ENCODE data around the gene GZMM. TPM values are rescaled to one million over a fixed set of nuclear protein-coding genes. Genes with fewer than 3 reads are reported as not detected.

GZMM gene
- total and polyA plus RNA-seq, 4 donors = 0.54 to 2.8 (median 0.75) TPM; not detected in 1

DNA sequence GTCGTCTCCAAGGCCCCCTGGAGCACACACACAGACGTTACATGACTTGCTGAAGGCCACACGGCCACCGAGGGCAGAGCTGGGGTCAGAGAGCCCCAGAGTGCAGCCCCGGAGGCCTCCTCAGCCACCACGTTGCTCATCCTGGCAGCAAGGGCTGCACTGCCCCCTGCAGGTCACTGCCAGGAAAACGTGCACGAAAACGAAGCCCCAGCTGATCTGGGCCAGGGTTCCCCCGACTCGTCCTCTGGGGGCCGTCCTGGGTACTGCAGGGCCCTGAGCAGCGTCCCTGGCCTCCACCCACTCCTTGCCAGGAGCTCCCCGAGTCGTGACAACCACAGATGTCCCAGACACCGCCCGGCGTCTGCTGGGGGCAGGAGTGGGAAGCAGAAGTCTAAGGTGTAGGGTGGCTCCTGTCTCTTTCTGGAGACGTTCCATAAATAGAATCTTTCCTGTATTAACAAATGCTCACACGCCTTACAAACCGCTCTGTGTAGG lies 33.2 kb upstream of the GZMM start:
- ATAC-seq (ENCODE audit: low FRiP score) = no peak
- no peak overlapping the region for H3K27ac ChIP-seq (ENCODE audit: low read depth in 1 of 2, low read length in 2 of 2)
- no peaks in the 10 kb centered on the region for H3K4me1 ChIP-seq (ENCODE audit: control insufficient read depth in 1 of 2, insufficient read depth in 2 of 2, low read length in 2 of 2)
- WGBS, 2 donors = 33 to 34% methylated on average over 21 of the region's 21 CpGs
- H3K27me3 ChIP-seq (ENCODE audit: control insufficient read depth in 1 of 2, insufficient read depth in 2 of 2, low read length in 1 of 2) = no peaks in the 10 kb centered on the region
- no peaks in the 10 kb centered on the region for H3K36me3 ChIP-seq (ENCODE audit: control insufficient read depth in 1 of 2, insufficient read depth in 2 of 2, low read length in 1 of 2)
- intact Hi-C loops (cut with DNase I) = no loop called here
- H3K4me3 ChIP-seq (ENCODE audit: low read length in 2 of 2) = no peak overlapping the region
- DNase-seq = peak; percentile 84 to 93
- no peaks in the 10 kb centered on the region for H3K9me3 ChIP-seq (ENCODE audit: control insufficient read depth, low read length)

DNA sequence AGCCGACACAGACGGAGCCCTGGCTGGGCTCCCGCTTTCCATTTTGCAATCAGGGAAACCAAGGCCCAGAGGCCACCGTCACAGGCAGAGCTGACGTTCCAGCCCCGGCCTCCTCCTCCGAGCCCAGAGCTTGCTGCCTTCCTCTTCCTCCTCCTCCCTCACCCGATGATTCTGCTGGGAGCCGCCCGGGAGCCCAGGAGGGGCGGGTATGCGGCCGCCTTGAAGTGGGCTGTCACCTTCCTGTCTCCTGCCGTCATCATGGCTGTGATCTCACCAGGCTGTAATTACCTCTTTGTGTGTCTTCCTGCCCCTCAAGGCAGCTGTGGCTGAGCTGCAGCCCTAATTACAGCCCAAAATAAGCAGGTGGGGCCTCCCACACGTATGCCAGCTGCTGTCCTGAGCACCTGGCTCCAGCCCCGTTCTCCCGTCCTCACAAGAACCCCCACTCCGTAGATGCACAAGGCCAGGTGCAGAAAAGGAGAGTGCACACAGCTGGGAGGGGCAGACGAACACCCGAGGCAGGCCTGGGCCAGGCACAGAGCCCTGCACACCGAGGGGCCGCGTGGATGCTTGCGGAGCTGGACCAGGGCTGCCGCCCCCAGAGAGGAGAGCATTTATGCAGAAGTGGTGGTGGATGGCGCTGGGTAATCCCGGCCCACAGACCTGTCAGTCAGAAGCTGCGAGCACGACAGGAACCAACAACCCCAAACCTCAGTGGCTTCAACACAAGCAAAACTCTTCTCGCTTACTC lies 32.6 kb upstream of the GZMM start:
- intact Hi-C loops (cut with DNase I) = no loop called here
- Histone ChIP-seq H3K4me1 (ENCODE audit: control insufficient read depth in 1 of 2, insufficient read depth in 2 of 2, low read length in 2 of 2) (no peaks in the 10 kb centered on the region), H3K4me3 (ENCODE audit: low read length in 2 of 2) (no peak overlapping the region), H3K27ac (ENCODE audit: low read depth in 1 of 2, low read length in 2 of 2) (no peak overlapping the region), H3K9me3 (ENCODE audit: control insufficient read depth, low read length) (no peaks in the 10 kb centered on the region), H3K27me3 (ENCODE audit: control insufficient read depth in 1 of 2, insufficient read depth in 2 of 2, low read length in 1 of 2) (no peaks in the 10 kb centered on the region), H3K36me3 (ENCODE audit: control insufficient read depth in 1 of 2, insufficient read depth in 2 of 2, low read length in 1 of 2) (no peaks in the 10 kb centered on the region)
- DNase-seq (peak; percentile 60 to 80), ATAC-seq (ENCODE audit: low FRiP score) (no peak)
- WGBS, 2 donors = 72 to 81% methylated on average over 30 of the region's 30 CpGs

DNA sequence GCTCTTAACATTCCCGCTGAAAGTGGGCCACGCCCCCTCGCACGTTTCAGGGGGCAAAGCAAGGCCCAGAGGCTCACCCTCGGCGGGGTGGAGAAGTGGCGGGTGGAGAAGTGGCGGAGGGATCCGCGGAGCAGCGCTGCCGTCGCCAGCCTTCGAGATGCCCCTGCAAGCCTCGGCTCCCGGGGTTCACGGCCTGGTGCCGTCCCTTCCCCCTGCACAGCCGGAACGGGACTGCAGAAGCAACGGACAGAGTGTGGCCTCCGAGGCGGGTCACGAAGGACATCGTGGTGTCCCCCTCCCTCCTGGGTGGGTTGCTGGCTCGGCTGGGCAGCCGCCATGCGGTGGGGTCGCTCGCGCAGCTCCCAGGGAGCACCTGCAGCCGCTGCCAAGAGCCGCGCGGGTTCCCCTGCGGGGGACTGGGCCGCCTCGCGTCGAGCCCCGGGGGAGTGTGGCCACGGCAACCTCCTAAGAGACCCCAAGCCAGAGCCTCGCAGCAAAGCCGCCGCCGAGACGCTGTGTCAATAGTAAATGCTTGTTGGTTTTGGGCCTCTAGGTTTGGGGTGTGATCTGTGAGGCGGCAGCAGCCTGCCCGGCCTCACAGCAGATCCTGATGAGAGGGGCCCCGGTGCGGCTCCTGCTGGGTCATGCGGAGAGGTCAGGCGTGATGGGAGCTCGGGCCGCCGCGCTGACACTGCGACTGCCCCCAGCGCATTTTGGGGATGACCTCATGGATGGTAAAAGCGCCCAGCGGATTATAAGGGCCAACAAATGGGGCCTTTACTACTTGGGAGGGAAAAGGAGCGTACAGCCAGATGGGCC lies 31.1 kb upstream of the GZMM start:
- H3K36me3 ChIP-seq (ENCODE audit: control insufficient read depth in 1 of 2, insufficient read depth in 2 of 2, low read length in 1 of 2) = no peaks in the 10 kb centered on the region
- no peak overlapping the region for H3K4me3 ChIP-seq (ENCODE audit: low read length in 2 of 2)
- no peaks in the 10 kb centered on the region for H3K27me3 ChIP-seq (ENCODE audit: control insufficient read depth in 1 of 2, insufficient read depth in 2 of 2, low read length in 1 of 2)
- intact Hi-C loops (cut with DNase I) = no loop called here
- ATAC-seq (ENCODE audit: low FRiP score) (no peak), DNase-seq (peak in 1 of 2 donors; percentile 53)
- no peaks in the 10 kb centered on the region for H3K9me3 ChIP-seq (ENCODE audit: control insufficient read depth, low read length)
- 44 to 49% methylated on average over 53 to 62 of the region's 62 CpGs for WGBS, 2 donors
- no peak overlapping the region for H3K27ac ChIP-seq (ENCODE audit: low read depth in 1 of 2, low read length in 2 of 2)
- H3K4me1 ChIP-seq (ENCODE audit: control insufficient read depth in 1 of 2, insufficient read depth in 2 of 2, low read length in 2 of 2) = no peaks in the 10 kb centered on the region

DNA sequence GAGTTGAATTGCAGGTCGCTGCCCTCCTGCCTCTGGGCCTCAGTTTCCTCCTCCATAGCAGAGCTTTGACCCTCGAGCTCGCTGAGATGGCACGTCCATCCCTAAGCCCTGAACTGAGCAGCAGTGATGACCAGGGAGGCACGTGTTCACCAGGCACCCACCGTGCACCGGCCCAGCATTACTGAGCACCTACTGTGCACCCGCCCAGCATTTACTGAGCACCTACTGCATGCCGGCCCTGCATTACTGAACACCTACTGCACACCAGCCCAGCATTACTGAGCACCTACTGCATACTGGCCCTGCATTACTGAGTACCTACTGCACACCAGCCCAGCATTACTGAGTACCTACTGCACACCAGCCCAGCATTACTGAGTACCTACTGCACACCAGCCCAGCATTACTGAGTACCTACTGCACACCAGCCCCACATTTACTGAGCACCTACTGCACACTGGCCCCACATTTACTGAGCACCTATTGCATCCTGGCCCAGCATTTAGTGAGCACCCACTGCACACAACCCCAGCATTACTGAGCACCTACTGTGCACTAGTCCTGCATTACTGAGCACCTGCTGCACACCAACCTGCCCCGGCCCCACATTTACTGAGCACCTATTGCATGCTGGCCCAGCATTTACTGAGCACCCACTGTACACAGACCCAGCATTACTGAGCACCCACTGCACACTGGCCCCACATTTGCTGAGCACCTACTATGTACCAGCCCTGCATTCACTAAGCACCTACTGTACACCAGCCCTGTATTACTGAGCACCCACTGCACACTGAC lies 30.3 kb upstream of the GZMM start:
- H3K4me3 ChIP-seq (ENCODE audit: low read length in 2 of 2) = no peak overlapping the region
- DNase-seq (no peak), ATAC-seq (ENCODE audit: low FRiP score) (no peak)
- 78 to 83% methylated on average over 10 of the region's 10 CpGs for WGBS, 2 donors
- intact Hi-C loops (cut with DNase I) = no loop called here
- no peak overlapping the region for H3K27ac ChIP-seq (ENCODE audit: low read depth in 1 of 2, low read length in 2 of 2)
- no peaks in the 10 kb centered on the region for H3K27me3 ChIP-seq (ENCODE audit: control insufficient read depth in 1 of 2, insufficient read depth in 2 of 2, low read length in 1 of 2)
- H3K36me3 ChIP-seq (ENCODE audit: control insufficient read depth in 1 of 2, insufficient read depth in 2 of 2, low read length in 1 of 2) = no peaks in the 10 kb centered on the region
- H3K4me1 ChIP-seq (ENCODE audit: control insufficient read depth in 1 of 2, insufficient read depth in 2 of 2, low read length in 2 of 2) = no peaks in the 10 kb centered on the region
- H3K9me3 ChIP-seq (ENCODE audit: control insufficient read depth, low read length) = no peaks in the 10 kb centered on the region

DNA sequence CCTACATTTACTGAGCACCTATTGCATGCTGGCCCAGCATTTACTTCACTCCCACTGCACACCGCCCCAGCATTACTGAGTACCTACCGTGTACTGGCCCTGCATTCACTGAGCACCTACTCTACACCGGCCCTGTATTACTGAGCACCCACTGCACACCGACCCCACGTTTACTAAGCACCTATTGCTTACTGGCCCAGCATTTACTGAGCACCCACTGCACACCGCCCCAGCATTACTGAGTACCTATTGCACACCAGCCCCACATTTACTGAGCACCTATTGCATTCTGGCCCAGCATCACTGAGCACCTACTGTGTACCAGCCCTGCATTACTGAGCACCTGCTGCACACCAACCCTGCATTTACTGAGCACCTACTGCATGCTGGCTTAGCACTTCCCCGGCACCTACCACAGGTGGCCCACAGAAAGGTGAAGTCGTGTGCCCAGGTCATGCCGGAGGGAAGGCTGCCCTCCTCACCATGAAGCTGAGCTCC lies 29.6 kb upstream of the GZMM start:
- H3K27ac ChIP-seq (ENCODE audit: low read depth in 1 of 2, low read length in 2 of 2) = no peak overlapping the region
- DNase-seq (no peak), ATAC-seq (ENCODE audit: low FRiP score) (no peak)
- H3K4me3 ChIP-seq (ENCODE audit: low read length in 2 of 2) = no peak overlapping the region
- intact Hi-C loops (cut with DNase I) = no loop called here
- H3K9me3 ChIP-seq (ENCODE audit: control insufficient read depth, low read length) = no peaks in the 10 kb centered on the region
- H3K36me3 ChIP-seq (ENCODE audit: control insufficient read depth in 1 of 2, insufficient read depth in 2 of 2, low read length in 1 of 2) = no peaks in the 10 kb centered on the region
- WGBS, 2 donors = 96% methylated on average over 9 of the region's 9 CpGs
- no peaks in the 10 kb centered on the region for H3K27me3 ChIP-seq (ENCODE audit: control insufficient read depth in 1 of 2, insufficient read depth in 2 of 2, low read length in 1 of 2)
- H3K4me1 ChIP-seq (ENCODE audit: control insufficient read depth in 1 of 2, insufficient read depth in 2 of 2, low read length in 2 of 2) = no peaks in the 10 kb centered on the region

DNA sequence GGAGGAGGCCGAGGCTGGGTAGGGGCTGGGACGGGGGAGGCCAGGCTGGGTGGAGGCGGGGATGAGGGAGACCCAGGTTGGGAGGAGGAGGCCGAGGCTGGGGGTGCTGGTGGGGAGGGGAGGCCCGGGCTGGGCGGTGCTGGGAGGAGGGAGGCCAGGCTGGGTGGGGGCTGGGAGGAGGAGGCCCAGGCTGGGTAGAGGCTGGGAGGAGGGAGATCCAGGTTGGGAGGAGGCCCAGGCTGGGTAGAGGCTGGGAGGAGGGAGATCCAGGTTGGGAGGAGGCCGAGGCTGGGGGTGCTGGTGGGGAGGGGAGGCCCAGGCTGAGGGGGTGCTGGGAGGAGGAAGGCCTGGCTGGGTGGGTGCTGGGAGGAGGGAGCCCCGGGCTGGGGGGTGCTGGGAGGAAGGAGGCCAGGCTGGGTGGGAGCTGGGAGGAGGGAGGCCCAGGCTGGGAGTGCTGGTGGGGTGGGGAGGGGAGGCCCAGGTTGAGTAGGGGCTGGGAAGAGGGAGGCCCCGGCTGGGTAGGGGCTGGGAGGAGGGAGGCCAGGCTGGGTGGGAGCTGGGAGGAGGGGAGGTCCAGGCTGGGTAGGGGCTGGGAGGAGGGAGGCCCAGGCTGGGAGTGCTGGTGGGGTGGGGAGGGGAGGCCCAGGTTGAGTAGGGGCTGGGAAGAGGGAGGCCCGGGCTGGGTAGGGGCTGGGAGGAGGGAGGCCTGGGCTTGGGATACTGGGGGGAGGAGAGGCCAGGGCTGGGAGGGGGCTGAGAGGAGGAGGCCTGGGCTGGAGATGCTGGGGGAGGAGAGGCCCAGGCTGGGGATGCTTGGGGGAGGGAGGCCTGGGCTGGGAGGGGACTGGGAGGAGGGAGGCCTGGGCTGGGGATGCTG lies 25.9 kb upstream of the GZMM start:
- ATAC-seq (ENCODE audit: low FRiP score) = peak; percentile 34
- H3K9me3 ChIP-seq (ENCODE audit: control insufficient read depth, low read length) = no peaks in the 10 kb centered on the region
- 78% methylated on average over 9 to 10 of the region's 10 CpGs for WGBS, 2 donors
- no peak overlapping the region for H3K27ac ChIP-seq (ENCODE audit: low read depth in 1 of 2, low read length in 2 of 2)
- no peaks in the 10 kb centered on the region for H3K4me1 ChIP-seq (ENCODE audit: control insufficient read depth in 1 of 2, insufficient read depth in 2 of 2, low read length in 2 of 2)
- no peaks in the 10 kb centered on the region for H3K36me3 ChIP-seq (ENCODE audit: control insufficient read depth in 1 of 2, insufficient read depth in 2 of 2, low read length in 1 of 2)
- DNase-seq = no peak
- no peak overlapping the region for H3K4me3 ChIP-seq (ENCODE audit: low read length in 2 of 2)
- intact Hi-C loops (cut with DNase I) = no loop called here
- no peaks in the 10 kb centered on the region for H3K27me3 ChIP-seq (ENCODE audit: control insufficient read depth in 1 of 2, insufficient read depth in 2 of 2, low read length in 1 of 2)

DNA sequence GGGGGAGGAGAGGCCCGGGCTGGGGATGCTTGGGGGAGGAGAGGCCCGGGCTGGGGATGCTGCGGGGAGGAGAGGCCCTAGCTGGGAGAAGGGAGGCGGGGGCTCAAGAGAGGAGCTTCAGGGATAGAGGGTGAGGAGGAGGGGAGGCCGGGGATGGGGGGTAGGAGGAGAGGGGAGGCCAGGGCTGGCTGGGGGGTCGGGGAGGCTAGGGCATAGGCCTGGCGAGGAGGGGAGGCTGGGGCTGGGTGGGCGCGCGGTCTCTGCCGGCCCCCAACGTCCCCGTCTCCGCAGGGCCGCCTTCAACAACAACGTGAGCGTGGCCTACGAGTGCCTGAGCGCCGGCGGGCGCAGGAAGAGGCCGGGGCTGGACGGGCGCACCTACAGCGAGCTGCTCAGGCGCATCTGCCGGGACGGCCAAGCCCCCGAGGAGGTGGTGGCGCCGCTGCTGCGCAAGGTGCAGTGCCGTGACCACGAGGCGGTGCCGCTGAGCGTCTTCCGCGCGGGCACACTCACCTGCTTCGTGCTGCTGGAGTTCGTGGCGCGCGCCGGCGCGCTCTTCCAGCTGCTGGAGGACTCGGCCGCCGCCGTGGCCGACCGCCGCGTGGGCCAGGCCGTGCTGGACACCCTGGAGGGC lies 25.1 kb upstream of the GZMM start:
- ATAC-seq (ENCODE audit: low FRiP score) (no peak), DNase-seq (no peak)
- Histone ChIP-seq H3K27me3 (ENCODE audit: control insufficient read depth in 1 of 2, insufficient read depth in 2 of 2, low read length in 1 of 2) (no peaks in the 10 kb centered on the region), H3K4me3 (ENCODE audit: low read length in 2 of 2) (no peak overlapping the region), H3K36me3 (ENCODE audit: control insufficient read depth in 1 of 2, insufficient read depth in 2 of 2, low read length in 1 of 2) (no peaks in the 10 kb centered on the region), H3K27ac (ENCODE audit: low read depth in 1 of 2, low read length in 2 of 2) (no peak overlapping the region), H3K4me1 (ENCODE audit: control insufficient read depth in 1 of 2, insufficient read depth in 2 of 2, low read length in 2 of 2) (no peaks in the 10 kb centered on the region), H3K9me3 (ENCODE audit: control insufficient read depth, low read length) (no peaks in the 10 kb centered on the region)
- 74 to 81% methylated on average over 54 to 58 of the region's 58 CpGs for WGBS, 2 donors
- intact Hi-C loops (cut with DNase I) = no loop called here

Measured in aorta (tissue), 5 donors.